ENCODE results near the gene KAZALD1.
A peak's percentile ranks its signal among the peaks of the same experiment; 100 is the strongest.

KAZALD1 gene

DNA sequence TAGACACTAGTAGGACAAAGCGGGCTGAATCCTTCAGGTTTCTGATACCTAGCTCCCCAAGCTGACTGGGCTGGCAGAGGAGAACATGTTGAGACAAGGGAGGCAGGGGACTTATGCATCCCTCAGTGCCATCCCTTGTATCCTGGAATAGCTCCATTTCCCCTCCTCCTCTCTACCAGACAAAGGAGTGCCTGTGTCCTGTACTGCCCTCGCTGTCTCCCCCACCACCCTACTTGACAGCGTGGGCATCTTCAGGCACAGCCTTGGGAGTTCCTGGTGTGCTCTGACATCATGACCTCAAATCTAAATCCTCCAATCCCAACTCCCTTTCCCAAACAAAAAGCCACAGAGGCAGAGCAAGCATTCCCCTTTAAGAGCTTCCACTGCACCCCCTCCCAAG lies 21.7 kb upstream of the KAZALD1 start:
- Histone ChIP-seq H3K9me3 (ENCODE audit: insufficient read depth, low read length) (no peaks in the 10 kb centered on the region), H3K4me2 (ENCODE audit: low read length) (no peak overlapping the region), H3K27me3 (ENCODE audit: low read depth, low read length) (no peaks in the 10 kb centered on the region), H3K4me3 (ENCODE audit: low read length) (no peak overlapping the region), H3K4me1 (ENCODE audit: low read length) (peaks cover 10% of the 10 kb centered on the region; the same call in 1 of the 2 replicates), H2AFZ (ENCODE audit: low read depth, low read length) (no peak overlapping the region), H3K9ac (ENCODE audit: low read length) (no peak overlapping the region), H4K20me1 (ENCODE audit: insufficient read depth, low read length) (no peaks in the 10 kb centered on the region), H3K79me2 (ENCODE audit: low read length) (no peaks in the 10 kb centered on the region), H3K27ac (ENCODE audit: low read length) (no peak overlapping the region), H3K36me3 (replicated peaks; ENCODE audit: low read depth, low read length) (no peaks in the 10 kb centered on the region)
- no peak for TF ChIP-seq EZH2phosphoT487 (IDR thresholded peaks at IDR 0.05; ENCODE audit: low read depth)
- TF ChIP-seq, protein P1, sequence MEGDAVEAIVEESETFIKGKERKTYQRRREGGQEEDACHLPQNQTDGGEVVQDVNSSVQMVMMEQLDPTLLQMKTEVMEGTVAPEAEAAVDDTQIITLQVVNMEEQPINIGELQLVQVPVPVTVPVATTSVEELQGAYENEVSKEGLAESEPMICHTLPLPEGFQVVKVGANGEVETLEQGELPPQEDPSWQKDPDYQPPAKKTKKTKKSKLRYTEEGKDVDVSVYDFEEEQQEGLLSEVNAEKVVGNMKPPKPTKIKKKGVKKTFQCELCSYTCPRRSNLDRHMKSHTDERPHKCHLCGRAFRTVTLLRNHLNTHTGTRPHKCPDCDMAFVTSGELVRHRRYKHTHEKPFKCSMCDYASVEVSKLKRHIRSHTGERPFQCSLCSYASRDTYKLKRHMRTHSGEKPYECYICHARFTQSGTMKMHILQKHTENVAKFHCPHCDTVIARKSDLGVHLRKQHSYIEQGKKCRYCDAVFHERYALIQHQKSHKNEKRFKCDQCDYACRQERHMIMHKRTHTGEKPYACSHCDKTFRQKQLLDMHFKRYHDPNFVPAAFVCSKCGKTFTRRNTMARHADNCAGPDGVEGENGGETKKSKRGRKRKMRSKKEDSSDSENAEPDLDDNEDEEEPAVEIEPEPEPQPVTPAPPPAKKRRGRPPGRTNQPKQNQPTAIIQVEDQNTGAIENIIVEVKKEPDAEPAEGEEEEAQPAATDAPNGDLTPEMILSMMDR (IDR thresholded peaks at IDR 0.05; ENCODE audit: low read depth, low read length) = no peak

DNA sequence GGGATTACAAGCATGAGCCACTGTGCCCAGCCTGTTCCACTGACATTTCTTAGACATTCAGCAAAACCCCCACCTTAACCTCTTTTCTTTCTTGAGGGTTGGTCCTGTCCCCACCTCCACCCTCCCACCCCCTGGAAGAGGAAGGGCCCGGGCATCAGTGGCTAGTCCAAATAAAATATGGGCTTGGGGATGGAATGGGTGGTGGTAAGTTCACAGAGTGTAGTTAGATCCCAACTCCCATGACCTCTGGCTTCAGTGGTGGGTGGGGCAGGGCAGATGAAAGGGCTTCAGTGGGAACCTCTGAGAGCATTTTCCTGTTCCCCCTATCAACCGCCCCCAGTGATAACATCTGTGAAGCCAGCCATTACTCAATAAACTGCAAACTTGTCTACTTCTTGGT lies 20.9 kb upstream of the KAZALD1 start:
- TF ChIP-seq EZH2phosphoT487 (IDR thresholded peaks at IDR 0.05; ENCODE audit: low read depth) = no peak
- TF ChIP-seq, protein P1 (IDR thresholded peaks at IDR 0.05; ENCODE audit: low read depth, low read length) = no peak

DNA sequence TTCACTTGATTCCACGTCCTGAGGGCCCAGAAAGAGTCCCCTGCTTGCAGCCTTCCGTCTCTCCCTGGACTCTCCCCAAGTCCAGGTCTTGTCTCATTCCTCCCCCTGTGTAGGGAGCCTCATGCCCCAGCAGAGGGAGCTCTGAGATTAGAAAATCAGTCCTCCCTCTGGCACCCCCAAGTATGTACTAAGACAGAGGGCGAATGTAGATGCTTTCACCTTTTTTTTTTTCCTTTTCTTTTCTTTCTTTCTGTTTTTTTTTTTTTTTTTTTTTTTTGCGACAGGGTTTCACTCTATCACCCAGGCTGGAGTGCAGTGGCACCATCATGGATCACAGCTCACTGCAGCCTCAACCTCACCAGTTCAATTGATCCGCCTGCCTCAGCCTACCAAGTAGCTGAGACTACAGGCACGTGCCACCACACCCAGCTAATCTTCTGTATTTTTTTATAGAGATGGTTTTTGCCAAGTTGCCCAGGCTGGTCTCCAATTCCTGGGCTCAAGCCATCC lies 20.5 kb upstream of the KAZALD1 start:
- H3K4me2 ChIP-seq (ENCODE audit: low read length) = no peak overlapping the region
- no peaks in the 10 kb centered on the region for H3K9me3 ChIP-seq (ENCODE audit: insufficient read depth, low read length)
- no peak overlapping the region for H3K27ac ChIP-seq (ENCODE audit: low read length)
- no peaks in the 10 kb centered on the region for H3K27me3 ChIP-seq (ENCODE audit: low read depth, low read length)
- no peak for TF ChIP-seq EZH2phosphoT487 (IDR thresholded peaks at IDR 0.05; ENCODE audit: low read depth)
- TF ChIP-seq, protein P1 (IDR thresholded peaks at IDR 0.05; ENCODE audit: low read depth, low read length) = peak; percentile 66
- H3K4me3 ChIP-seq (ENCODE audit: low read length) = no peak overlapping the region
- no peaks in the 10 kb centered on the region for H4K20me1 ChIP-seq (ENCODE audit: insufficient read depth, low read length)
- H2AFZ ChIP-seq (ENCODE audit: low read depth, low read length) = no peak overlapping the region
- H3K9ac ChIP-seq (ENCODE audit: low read length) = no peak overlapping the region
- no peaks in the 10 kb centered on the region for H3K79me2 ChIP-seq (ENCODE audit: low read length)
- H3K36me3 ChIP-seq (replicated peaks; ENCODE audit: low read depth, low read length) = no peaks in the 10 kb centered on the region
- peaks cover 10% of the 10 kb centered on the region; the same call in 1 of the 2 replicates for H3K4me1 ChIP-seq (ENCODE audit: low read length)

More for the DNA sequence above, 20.9 kb upstream of the KAZALD1 start:
- H3K9me3 ChIP-seq (ENCODE audit: insufficient read depth, low read length) = no peaks in the 10 kb centered on the region
- no peaks in the 10 kb centered on the region for H3K79me2 ChIP-seq (ENCODE audit: low read length)
- H3K4me2 ChIP-seq (ENCODE audit: low read length) = no peak overlapping the region
- no peak overlapping the region for H3K9ac ChIP-seq (ENCODE audit: low read length)
- H3K27ac ChIP-seq (ENCODE audit: low read length) = no peak overlapping the region
- no peak overlapping the region for H3K4me3 ChIP-seq (ENCODE audit: low read length)
- H2AFZ ChIP-seq (ENCODE audit: low read depth, low read length) = no peak overlapping the region
- no peaks in the 10 kb centered on the region for H3K36me3 ChIP-seq (replicated peaks; ENCODE audit: low read depth, low read length)
- no peaks in the 10 kb centered on the region for H3K27me3 ChIP-seq (ENCODE audit: low read depth, low read length)
- H4K20me1 ChIP-seq (ENCODE audit: insufficient read depth, low read length) = no peaks in the 10 kb centered on the region
- peaks cover 10% of the 10 kb centered on the region; the same call in 1 of the 2 replicates for H3K4me1 ChIP-seq (ENCODE audit: low read length)

DNA sequence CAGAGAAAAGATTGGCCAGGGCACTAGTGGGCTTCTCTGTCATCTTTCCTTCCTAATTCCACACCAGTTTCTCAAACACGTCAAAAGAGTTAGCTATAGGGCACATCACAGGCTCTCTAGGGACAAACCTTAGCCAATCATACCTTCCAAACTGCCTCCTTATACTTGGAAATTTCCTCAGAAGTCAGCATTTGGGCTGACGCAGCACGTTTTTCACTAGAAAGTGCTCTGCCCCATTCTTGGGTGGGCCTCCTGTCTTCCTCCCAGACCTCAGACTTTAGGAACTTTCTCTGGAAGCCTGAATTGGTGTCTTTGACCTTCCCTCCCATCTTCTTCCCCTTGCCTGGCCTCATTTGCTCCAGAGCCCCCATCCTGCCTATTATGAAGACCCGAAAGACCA lies 19.7 kb upstream of the KAZALD1 start:
- Histone ChIP-seq H2AFZ (ENCODE audit: low read depth, low read length) (no peak overlapping the region), H3K79me2 (ENCODE audit: low read length) (no peaks in the 10 kb centered on the region), H3K4me3 (ENCODE audit: low read length) (peak overlapping the region; percentile 90), H3K27me3 (ENCODE audit: low read depth, low read length) (no peaks in the 10 kb centered on the region), H3K27ac (ENCODE audit: low read length) (no peak overlapping the region), H3K36me3 (replicated peaks; ENCODE audit: low read depth, low read length) (no peaks in the 10 kb centered on the region), H3K9me3 (ENCODE audit: insufficient read depth, low read length) (no peaks in the 10 kb centered on the region), H3K9ac (ENCODE audit: low read length) (peak overlapping the region; percentile 73; the same call in 1 of the 2 replicates), H3K4me2 (ENCODE audit: low read length) (peak overlapping the region; percentile 88), H4K20me1 (ENCODE audit: insufficient read depth, low read length) (no peaks in the 10 kb centered on the region), H3K4me1 (ENCODE audit: low read length) (peaks cover 10% of the 10 kb centered on the region; the same call in 1 of the 2 replicates)
- TF ChIP-seq, protein P1 (IDR thresholded peaks at IDR 0.05; ENCODE audit: low read depth, low read length) = no peak
- no peak for TF ChIP-seq EZH2phosphoT487 (IDR thresholded peaks at IDR 0.05; ENCODE audit: low read depth)

Measured in OCI-LY3 (cell line).